Activated effector memory CD4-positive, alpha-beta T cell treated with anti-CD3 and anti-CD28 coated beads, Interleukin-2, amount 50 U/mL, for 16 hours (primary cell): ENCODE data around the gene HDAC3.
A peak's percentile ranks its signal among the peaks of the same experiment; 100 is the strongest.

Source experiments
- DNase-seq: peaks from one replicate; pipeline ENCODE4 v3.0.0-alpha.2; 2020

The HDAC3 gene

GRCh38 chr5:141657937-141658545 is 21.4 kb upstream of the HDAC3 start:
- DNase-seq = no peak

- DNase-seq = no peak
These were observed 20.8 kb upstream of the HDAC3 start for GRCh38 chr5:141657404-141657803.

GRCh38 chr5:141656396-141656795 is 19.7 kb upstream of the HDAC3 start:
- no peak for DNase-seq

- no peak for DNase-seq
These were observed 18.4 kb upstream of the HDAC3 start for GRCh38 chr5:141655020-141655419.

GRCh38 chr5:141654298-141654697 is 17.6 kb upstream of the HDAC3 start:
- no peak for DNase-seq

GRCh38 chr5:141651728-141652105 is 15.1 kb upstream of the HDAC3 start:
- no peak for DNase-seq

GRCh38 chr5:141650851-141651727 is 14.4 kb upstream of the HDAC3 start, which contains the start of gene FCHSD1:
FCHSD1 (minus strand) TSS chr5:141651418; CDS start chr5:141651368, 50 bp downstream.
- DNase-seq = peak; percentile 93

- DNase-seq = no peak
These were observed 13.3 kb upstream of the HDAC3 start for GRCh38 chr5:141649972-141650371.

- DNase-seq = no peak
These were observed 12.5 kb upstream of the HDAC3 start for GRCh38 chr5:141649056-141649688.

- no peak for DNase-seq
These were observed 11.2 kb upstream of the HDAC3 start for GRCh38 chr5:141647851-141648250.

GRCh38 chr5:141647242-141647641 is 10.6 kb upstream of the HDAC3 start:
- no peak for DNase-seq

- DNase-seq = no peak
These were observed 9.4 kb upstream of the HDAC3 start for GRCh38 chr5:141646026-141646425.

- no peak for DNase-seq
These were observed 5.1 kb upstream of the HDAC3 start for GRCh38 chr5:141641634-141642267.

- no peak for DNase-seq
These were observed 4.0 kb upstream of the HDAC3 start for GRCh38 chr5:141640698-141641097.

- DNase-seq = no peak
These were observed 3.4 kb upstream of the HDAC3 start for GRCh38 chr5:141640051-141640415.

GRCh38 chr5:141639357-141640050 is 2.9 kb upstream of the HDAC3 start:
- DNase-seq = no peak

GRCh38 chr5:141638771-141639170 is 2.1 kb upstream of the HDAC3 start:
- DNase-seq = no peak

- peak; percentile 82 for DNase-seq
These were observed 1.2 kb upstream of the HDAC3 start for GRCh38 chr5:141637767-141638419.

GRCh38 chr5:141637123-141637766 is 596 bp upstream of the HDAC3 start:
- peak; percentile 87 for DNase-seq

- no peak for DNase-seq
These were observed 590 bp downstream of the HDAC3 start for GRCh38 chr5:141636106-141636412.

- DNase-seq = no peak
These were observed 1.0 kb downstream of the HDAC3 start for GRCh38 chr5:141635646-141636045.

GRCh38 chr5:141634720-141635119 is 1.9 kb downstream of the HDAC3 start:
- no peak for DNase-seq
